Breast epithelium (tissue), 3 donors: ENCODE data around the gene ZNF397.

Experiments used
- CTCF ChIP-seq, 3 donors: fragments of 450-650 bp; IDR thresholded peaks; one replicate each; pipeline ENCODE4 v1.5.1; 2016 to 2017; ENCODE audit warnings: antibody characterized with exemption in 3 of 3, mild to moderate bottlenecking in 3 of 3, moderate library complexity in 3 of 3
- POLR2A ChIP-seq: fragments of 450-650 bp; IDR thresholded peaks from one replicate; pipeline ENCODE4 v1.6.1; 2016; ENCODE audit warnings: antibody characterized with exemption, mild to moderate bottlenecking, moderate library complexity

- TF ChIP-seq CTCF (IDR thresholded peaks at IDR 0.05) (no peak), POLR2A (no peak)
These were observed 6.8 kb downstream of the ZNF397 start for GRCh38 chr18:35247412-35248249.
